PFSK-1 (cell line): Measurements from ENCODE around the gene PSMA1.

Source experiments
- FOXP2 ChIP-seq: optimal IDR thresholded peaks from 2 replicates; pipeline ENCODE3; 2011; ENCODE audit warnings: borderline replicate concordance, control low read depth, inconsistent platforms; ENCODE audit not compliant: insufficient read depth; ENCODE audit errors: extremely low read length, extremely low read depth
- POLR2AphosphoS5 ChIP-seq: IDR thresholded peaks from 2 replicates; pipeline ENCODE4 v1.6.1; 2012; ENCODE audit warnings: low read depth, mild to moderate bottlenecking, control low read depth, low read length, moderate library complexity
- REST ChIP-seq, 2 experiments: IDR thresholded peaks; 2 replicates each; pipeline versions ENCODE4 v1.6.1 to v1.8.0; 2011 to 2012; ENCODE audit warnings: low read depth in 2 of 2, low read length in 2 of 2, control low read depth in 1 of 2, inconsistent platforms in 1 of 2, mild to moderate bottlenecking in 1 of 2, moderate library complexity in 1 of 2; ENCODE audit not compliant: insufficient read depth in 1 of 2
- SIN3A ChIP-seq: IDR thresholded peaks from 2 replicates; pipeline ENCODE4 v1.6.1; 2012; ENCODE audit warnings: mild to moderate bottlenecking, low read length, moderate library complexity, borderline replicate concordance; ENCODE audit not compliant: insufficient read depth
- TAF1 ChIP-seq: IDR thresholded peaks from 2 replicates; pipeline ENCODE4 v1.6.1; 2012; ENCODE audit warnings: low read length, control low read depth, borderline replicate concordance; ENCODE audit not compliant: insufficient read depth

Gene PSMA1

GRCh38 chr11:14503023-14503422 is 17.2 kb downstream of the PSMA1 start:
- TF ChIP-seq TAF1 (no peak), FOXP2 (no peak), SIN3A (no peak), REST (IDR thresholded peaks at IDR 0.05; ENCODE audit: insufficient read depth in 1 of 2, low read depth in 2 of 2, low read length in 2 of 2) (no peak), POLR2AphosphoS5 (peak; percentile 33; the same call in 1 of the 2 replicates)

- TF ChIP-seq POLR2AphosphoS5 (no peak; the same call in 1 of the 2 replicates), SIN3A (no peak), FOXP2 (no peak), REST (IDR thresholded peaks at IDR 0.05; ENCODE audit: insufficient read depth in 1 of 2, low read depth in 2 of 2, low read length in 2 of 2) (no peak), TAF1 (no peak)
Measured at GRCh38 chr11:14502039-14502438, 18.1 kb downstream of the PSMA1 start.

- no peak; the same call in 1 of the 2 replicates for TF ChIP-seq POLR2AphosphoS5
- no peak for TF ChIP-seq SIN3A
- no peak for TF ChIP-seq FOXP2
- no peak for TF ChIP-seq REST (IDR thresholded peaks at IDR 0.05; ENCODE audit: insufficient read depth in 1 of 2, low read depth in 2 of 2, low read length in 2 of 2)
- no peak for TF ChIP-seq TAF1
Measured at GRCh38 chr11:14500181-14500651, 20.0 kb downstream of the PSMA1 start.

GRCh38 chr11:14499560-14500180 is 20.5 kb downstream of the PSMA1 start, which contains the start of gene COPB1:
TSS of gene COPB1 (minus strand) at chr11:14499811. CDS start at chr11:14498928, 883 bp downstream.
- TF ChIP-seq SIN3A (peak; percentile 71; the same call in 1 of the 2 replicates), REST (IDR thresholded peaks at IDR 0.05; ENCODE audit: insufficient read depth in 1 of 2, low read depth in 2 of 2, low read length in 2 of 2) (0 out of 4 replicates have a peak, but pooled peaks of 1 of the 2 experiments have one; percentile 8), POLR2AphosphoS5 (peak; percentile 100), FOXP2 (peak; percentile 60), TAF1 (peak; percentile 88)

- no peak for TF ChIP-seq POLR2AphosphoS5
- no peak for TF ChIP-seq REST (IDR thresholded peaks at IDR 0.05; ENCODE audit: insufficient read depth in 1 of 2, low read depth in 2 of 2, low read length in 2 of 2)
- no peak for TF ChIP-seq FOXP2
- TF ChIP-seq TAF1, result no peak
- TF ChIP-seq SIN3A, result no peak
Measured at GRCh38 chr11:14499178-14499559, 21.0 kb downstream of the PSMA1 start.
